GM12878 (cell line): Measurements from ENCODE around the gene ASB2.

Source experiments
- CBFB ChIP-seq: IDR thresholded peaks from 2 replicates; pipeline ENCODE4 v1.6.1; 2016; ENCODE audit warnings: antibody characterized with exemption, low read depth
- CHD4 ChIP-seq: fragments of 200-600 bp; sonication (generic); IDR thresholded peaks from 2 replicates; pipeline ENCODE4 v1.6.1; 2016; ENCODE audit warnings: mild to moderate bottlenecking
- IKZF2 ChIP-seq, 2 experiments: fragments of 450-650 bp; IDR thresholded peaks; 2 replicates each; pipeline ENCODE4 v1.6.1; 2017; ENCODE audit warnings: mild to moderate bottlenecking in 2 of 2, moderate library complexity in 2 of 2
- SP1 ChIP-seq: IDR thresholded peaks from one replicate; pipeline ENCODE4 v1.6.1; 2011; ENCODE audit warnings: low read depth, low read length
- TF ChIP-seq, protein P1 (sequence below), 3 experiments: IDR thresholded peaks in 2 of 3; conservative IDR thresholded peaks in 1 of 3; 2 replicates each; pipeline ENCODE4 v1.5.1; 2011; ENCODE audit warnings: low read depth in 3 of 3, low read length in 3 of 3, mild to moderate bottlenecking in 3 of 3, control low read depth in 2 of 3, moderate library complexity in 2 of 3, inconsistent platforms in 1 of 3, mixed read lengths in 1 of 3; ENCODE audit not compliant: control insufficient read depth in 2 of 3, insufficient read depth in 1 of 3; ENCODE audit errors: extremely low read depth in 1 of 3

DNA sequence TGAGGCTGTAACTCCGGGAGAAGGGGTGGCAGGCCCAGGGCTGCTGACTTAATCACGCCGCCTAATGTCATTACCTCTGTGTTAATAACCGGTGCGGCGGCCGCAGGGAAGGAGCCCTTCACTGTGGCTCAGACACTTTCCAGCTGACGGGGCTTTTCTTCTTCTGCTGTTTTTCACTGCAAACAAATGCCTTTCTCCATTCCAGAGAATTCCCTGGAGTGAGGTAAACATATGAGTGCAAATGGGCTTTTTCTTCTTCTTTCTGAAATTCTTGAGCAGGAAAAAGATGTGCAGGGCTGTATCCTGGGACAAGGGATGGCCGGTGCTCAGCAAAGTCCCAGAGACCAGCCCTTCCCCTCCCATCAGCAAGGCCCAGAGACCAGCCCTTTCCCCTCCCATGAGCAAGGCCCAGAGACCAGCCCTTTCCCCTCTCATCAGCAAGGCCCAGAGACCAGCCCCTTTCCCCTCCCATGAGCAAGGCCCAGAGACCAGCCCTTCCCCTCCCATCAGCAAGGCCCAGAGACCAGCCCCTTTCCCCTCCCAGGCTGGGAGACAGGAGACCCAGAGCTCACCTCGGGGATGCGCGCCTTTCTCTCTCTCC lies 82.6 kb downstream of the ASB2 start:
- TF ChIP-seq CBFB (no peak), CHD4 (no peak), SP1 (no peak), IKZF2 (IDR thresholded peaks at IDR 0.05) (no peak)
- TF ChIP-seq, protein P1, sequence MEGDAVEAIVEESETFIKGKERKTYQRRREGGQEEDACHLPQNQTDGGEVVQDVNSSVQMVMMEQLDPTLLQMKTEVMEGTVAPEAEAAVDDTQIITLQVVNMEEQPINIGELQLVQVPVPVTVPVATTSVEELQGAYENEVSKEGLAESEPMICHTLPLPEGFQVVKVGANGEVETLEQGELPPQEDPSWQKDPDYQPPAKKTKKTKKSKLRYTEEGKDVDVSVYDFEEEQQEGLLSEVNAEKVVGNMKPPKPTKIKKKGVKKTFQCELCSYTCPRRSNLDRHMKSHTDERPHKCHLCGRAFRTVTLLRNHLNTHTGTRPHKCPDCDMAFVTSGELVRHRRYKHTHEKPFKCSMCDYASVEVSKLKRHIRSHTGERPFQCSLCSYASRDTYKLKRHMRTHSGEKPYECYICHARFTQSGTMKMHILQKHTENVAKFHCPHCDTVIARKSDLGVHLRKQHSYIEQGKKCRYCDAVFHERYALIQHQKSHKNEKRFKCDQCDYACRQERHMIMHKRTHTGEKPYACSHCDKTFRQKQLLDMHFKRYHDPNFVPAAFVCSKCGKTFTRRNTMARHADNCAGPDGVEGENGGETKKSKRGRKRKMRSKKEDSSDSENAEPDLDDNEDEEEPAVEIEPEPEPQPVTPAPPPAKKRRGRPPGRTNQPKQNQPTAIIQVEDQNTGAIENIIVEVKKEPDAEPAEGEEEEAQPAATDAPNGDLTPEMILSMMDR (IDR thresholded peaks at IDR 0.05 in 2 of 3, conservative IDR thresholded peaks at IDR 0.05 in 1 of 3; ENCODE audit: control insufficient read depth in 2 of 3, extremely low read depth in 1 of 3, insufficient read depth in 1 of 3, low read depth in 3 of 3, low read length in 3 of 3): no peak
